ENCODE results near the gene GPBAR1.
A peak's percentile ranks its signal among the peaks of the same experiment; 100 is the strongest.

The GPBAR1 gene

GRCh38 chr2:218284106-218284811, 23.4 kb downstream of the GPBAR1 start:
- no peaks in the 10 kb centered on the region for H3K27me3 ChIP-seq (ENCODE audit: control insufficient read depth, insufficient read depth, low read length)
- H3K4me1 ChIP-seq (ENCODE audit: control insufficient read depth, insufficient read depth, low read length), result peaks cover 82% of the 10 kb centered on the region
- H3K36me3 ChIP-seq (ENCODE audit: control insufficient read depth, insufficient read depth, low read length), result peaks cover 45% of the 10 kb centered on the region
- H3K4me3 ChIP-seq (ENCODE audit: low read length), result no peak overlapping the region
- H3K9me3 ChIP-seq (ENCODE audit: control insufficient read depth, low read length), result no peaks in the 10 kb centered on the region
- peak overlapping the region; percentile 19 for H3K9ac ChIP-seq (ENCODE audit: low read length)

DNA sequence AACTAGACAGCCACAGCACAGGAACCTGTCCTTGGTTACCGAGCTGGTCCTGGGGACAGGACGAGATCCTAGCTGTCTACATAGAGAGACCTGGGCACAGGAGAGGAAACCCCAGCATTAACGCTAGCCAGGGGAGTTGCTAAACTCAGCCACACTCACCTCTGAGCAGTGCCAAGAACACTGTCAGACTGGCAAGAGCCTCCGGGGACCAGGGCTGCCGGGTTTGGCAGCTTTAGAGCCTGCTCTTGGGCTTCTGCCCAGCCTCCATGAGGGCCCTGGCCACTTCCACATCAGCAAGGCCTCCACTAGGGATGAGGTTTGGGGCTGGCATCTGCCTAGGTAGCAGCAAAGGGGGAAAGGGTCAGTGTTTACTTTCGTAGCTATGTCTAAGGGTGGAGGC, 24.8 kb downstream of the GPBAR1 start:
- Histone ChIP-seq H3K36me3 (ENCODE audit: control insufficient read depth, insufficient read depth, low read length) (peaks cover 33% of the 10 kb centered on the region), H3K4me3 (ENCODE audit: low read length) (peak overlapping the region; percentile 9), H3K4me1 (ENCODE audit: control insufficient read depth, insufficient read depth, low read length) (peaks cover 89% of the 10 kb centered on the region), H3K27me3 (ENCODE audit: control insufficient read depth, insufficient read depth, low read length) (no peaks in the 10 kb centered on the region), H3K9ac (ENCODE audit: low read length) (peak overlapping the region; percentile 84), H3K9me3 (ENCODE audit: control insufficient read depth, low read length) (no peaks in the 10 kb centered on the region)

GRCh38 chr2:218286570-218287459, 26.0 kb downstream of the GPBAR1 start:
- Histone ChIP-seq H3K36me3 (ENCODE audit: control insufficient read depth, insufficient read depth, low read length) (peaks cover 28% of the 10 kb centered on the region), H3K9me3 (ENCODE audit: control insufficient read depth, low read length) (no peaks in the 10 kb centered on the region), H3K27me3 (ENCODE audit: control insufficient read depth, insufficient read depth, low read length) (no peaks in the 10 kb centered on the region), H3K9ac (ENCODE audit: low read length) (peak overlapping the region; percentile 84), H3K4me3 (ENCODE audit: low read length) (peak overlapping the region; percentile 33), H3K4me1 (ENCODE audit: control insufficient read depth, insufficient read depth, low read length) (peaks cover 91% of the 10 kb centered on the region)

DNA sequence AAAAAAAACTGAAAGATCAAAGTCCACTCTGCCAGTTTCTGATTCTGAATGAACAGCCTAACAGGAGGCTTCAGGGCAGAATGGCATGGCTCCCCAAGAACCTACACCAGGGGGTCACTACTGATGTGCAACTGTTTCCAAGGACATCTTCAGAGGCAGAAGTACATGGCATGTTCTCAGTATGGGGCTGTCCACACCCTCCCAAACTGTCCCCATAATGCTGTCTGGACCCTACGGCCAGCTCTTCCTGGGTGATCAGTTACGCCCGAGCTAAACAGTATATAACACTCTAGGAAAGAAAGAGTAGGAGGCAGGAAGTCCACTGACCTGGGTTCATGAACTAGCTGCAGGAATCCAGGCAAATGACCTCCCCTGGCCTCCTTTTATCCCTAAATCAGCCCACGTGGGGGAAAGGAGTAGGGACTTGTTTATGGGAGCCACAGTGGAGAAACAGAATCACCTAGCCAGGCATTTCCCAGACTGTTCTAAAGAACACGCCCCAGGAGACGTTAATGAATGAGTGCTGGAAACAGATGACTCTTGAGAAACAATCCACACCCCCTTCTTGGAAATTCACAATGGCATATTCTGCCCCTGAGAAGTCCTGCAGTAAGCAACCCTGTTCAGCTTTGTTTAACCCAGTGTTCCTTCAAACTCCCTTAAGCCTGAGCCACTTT, 29.0 kb downstream of the GPBAR1 start:
- Histone ChIP-seq H3K27me3 (ENCODE audit: control insufficient read depth, insufficient read depth, low read length) (no peaks in the 10 kb centered on the region), H3K4me1 (ENCODE audit: control insufficient read depth, insufficient read depth, low read length) (peaks cover 85% of the 10 kb centered on the region), H3K36me3 (ENCODE audit: control insufficient read depth, insufficient read depth, low read length) (peaks cover 9% of the 10 kb centered on the region), H3K9me3 (ENCODE audit: control insufficient read depth, low read length) (no peaks in the 10 kb centered on the region), H3K9ac (ENCODE audit: low read length) (peak overlapping the region; percentile 99), H3K4me3 (ENCODE audit: low read length) (peak overlapping the region; percentile 93)

DNA sequence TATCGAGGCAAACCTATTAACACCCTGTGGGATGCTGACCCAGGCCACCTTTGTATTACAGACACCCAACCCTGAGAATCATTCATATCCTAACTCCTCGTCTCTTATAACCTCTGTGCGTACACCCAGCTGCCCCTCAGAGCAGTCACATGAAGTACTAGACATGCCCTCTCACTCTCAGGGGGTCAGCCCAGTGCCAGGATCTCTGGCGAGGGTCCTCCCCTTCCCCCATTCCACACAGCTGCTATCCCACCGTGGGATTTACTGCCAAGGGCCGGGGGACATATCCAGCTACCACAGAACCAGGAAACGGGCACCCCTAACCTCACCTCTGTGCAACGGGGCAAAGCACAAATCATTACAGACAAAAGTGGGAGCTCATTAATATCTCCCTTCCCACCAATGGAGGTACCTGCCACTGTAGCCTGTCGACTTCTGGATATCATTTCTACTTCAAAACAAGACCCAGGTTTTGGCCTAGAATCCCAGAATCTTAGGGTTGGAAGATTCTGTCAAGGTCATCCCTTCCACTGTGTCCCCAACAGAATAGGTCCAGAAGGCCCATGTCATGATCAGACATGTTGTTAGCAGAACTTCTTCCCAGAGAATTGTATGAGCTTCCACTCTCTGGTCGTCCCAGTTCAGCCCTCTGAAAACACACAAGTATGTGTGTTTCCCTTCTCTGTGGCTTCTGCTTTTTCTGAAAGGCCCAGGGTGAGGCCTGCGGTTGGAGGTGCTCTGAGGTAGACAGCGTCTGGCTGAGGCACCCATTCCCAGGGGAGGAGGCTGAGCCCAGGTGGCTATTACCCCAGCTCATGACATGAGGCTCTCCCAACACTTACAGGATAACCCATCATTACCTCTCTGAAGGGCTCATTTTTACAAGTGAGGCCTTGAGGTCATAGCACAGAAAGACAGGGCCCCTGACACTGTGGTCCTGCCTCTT, 29.8 kb downstream of the GPBAR1 start:
- peaks cover 85% of the 10 kb centered on the region for H3K4me1 ChIP-seq (ENCODE audit: control insufficient read depth, insufficient read depth, low read length)

DNA sequence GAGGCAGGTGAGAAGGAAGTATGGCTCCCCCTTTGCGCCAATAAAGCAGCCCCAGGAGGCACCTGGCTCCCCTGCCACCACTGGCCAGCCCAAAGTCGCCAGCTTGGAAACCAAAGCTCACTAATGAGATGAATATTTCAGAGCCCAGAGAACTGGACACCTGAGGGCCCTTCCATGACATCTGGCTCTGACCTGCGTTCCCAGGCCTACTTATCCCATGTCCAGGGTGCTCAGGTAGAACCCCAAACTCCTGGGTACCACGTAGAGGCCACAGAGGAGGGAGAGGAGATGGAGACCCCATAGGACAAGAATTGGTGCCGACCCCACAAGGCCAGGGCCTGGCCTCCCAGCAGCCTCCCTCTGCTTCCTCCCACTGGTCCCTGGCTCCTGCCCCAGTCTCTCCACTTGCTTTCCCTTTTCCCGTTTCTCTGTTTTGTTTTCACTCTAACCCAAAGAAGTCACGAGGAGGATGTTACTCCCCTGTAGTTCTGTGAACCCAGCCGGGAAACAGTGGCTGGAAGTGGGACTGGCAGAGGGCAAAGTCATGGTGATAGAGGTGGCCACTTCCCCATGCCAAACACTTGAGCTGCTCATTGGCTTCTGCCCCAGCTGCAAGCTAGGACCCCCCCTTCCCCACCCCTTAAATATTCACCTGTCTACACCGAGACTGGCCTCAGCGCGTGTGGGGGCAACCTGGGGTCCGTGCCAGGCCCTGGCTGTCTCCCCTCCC, 30.7 kb downstream of the GPBAR1 start:
- no peaks in the 10 kb centered on the region for H3K27me3 ChIP-seq (ENCODE audit: control insufficient read depth, insufficient read depth, low read length)
- peak overlapping the region; percentile 99 for H3K9ac ChIP-seq (ENCODE audit: low read length)
- peaks cover 85% of the 10 kb centered on the region for H3K4me1 ChIP-seq (ENCODE audit: control insufficient read depth, insufficient read depth, low read length)
- peak overlapping the region; percentile 93 for H3K4me3 ChIP-seq (ENCODE audit: low read length)
- H3K36me3 ChIP-seq (ENCODE audit: control insufficient read depth, insufficient read depth, low read length), result no peaks in the 10 kb centered on the region
- no peaks in the 10 kb centered on the region for H3K9me3 ChIP-seq (ENCODE audit: control insufficient read depth, low read length)

More for the DNA sequence above, 29.8 kb downstream of the GPBAR1 start:
- Histone ChIP-seq H3K36me3 (ENCODE audit: control insufficient read depth, insufficient read depth, low read length) (peaks cover 5% of the 10 kb centered on the region), H3K9me3 (ENCODE audit: control insufficient read depth, low read length) (no peaks in the 10 kb centered on the region), H3K9ac (ENCODE audit: low read length) (peak overlapping the region; percentile 99), H3K4me3 (ENCODE audit: low read length) (peak overlapping the region; percentile 93), H3K27me3 (ENCODE audit: control insufficient read depth, insufficient read depth, low read length) (no peaks in the 10 kb centered on the region)

GRCh38 chr2:218292048-218293014, 31.5 kb downstream of the GPBAR1 start, which contains the start of gene TMBIM1:
Gene TMBIM1 (minus strand): TSS chr2:218292503. CDS start chr2:218282141, 10,362 bp downstream.
- H3K9ac ChIP-seq (ENCODE audit: low read length), result peak within 1 kb of the TSS; percentile 99
- H3K36me3 ChIP-seq (ENCODE audit: control insufficient read depth, insufficient read depth, low read length), result no peaks in the 10 kb centered on the region
- H3K9me3 ChIP-seq (ENCODE audit: control insufficient read depth, low read length), result no peaks in the 10 kb centered on the region
- H3K4me3 ChIP-seq (ENCODE audit: low read length), result peak within 1 kb of the TSS; percentile 93
- no peaks in the 10 kb centered on the region for H3K27me3 ChIP-seq (ENCODE audit: control insufficient read depth, insufficient read depth, low read length)
- H3K4me1 ChIP-seq (ENCODE audit: control insufficient read depth, insufficient read depth, low read length), result peaks cover 85% of the 10 kb centered on the region

DNA sequence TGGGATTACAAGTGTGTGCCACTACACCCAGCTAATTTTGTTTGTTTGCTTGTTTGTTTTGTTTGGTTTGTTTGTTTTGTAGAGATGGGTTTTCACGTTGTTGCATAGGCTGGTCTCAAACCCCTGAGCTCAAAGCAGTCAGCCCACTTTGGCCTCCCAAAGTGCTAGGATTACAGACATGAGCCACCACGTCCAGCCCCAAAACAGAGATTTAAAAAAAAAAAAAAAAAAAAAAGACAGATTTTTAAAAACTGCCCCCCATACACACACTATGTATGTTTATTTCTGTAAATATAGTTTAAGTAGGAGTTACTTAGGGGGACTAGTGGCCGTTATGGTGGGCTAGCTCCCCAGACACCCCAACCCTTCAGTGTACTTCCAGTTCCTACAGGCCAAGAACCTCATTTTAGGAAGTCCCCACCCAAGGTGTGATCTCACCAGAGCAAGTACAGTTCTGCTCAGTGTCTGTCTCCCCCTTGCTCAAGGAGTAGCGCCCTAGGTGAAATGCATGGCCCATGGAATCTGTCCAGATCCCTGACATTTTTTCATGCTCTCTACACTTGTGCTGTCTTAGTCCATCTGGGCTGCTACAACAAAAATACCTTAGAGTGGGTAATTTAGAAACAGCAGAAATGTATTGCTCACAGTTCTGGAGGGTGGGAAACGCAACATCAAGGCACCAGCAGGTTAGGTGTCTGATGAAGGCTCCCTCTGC, 33.1 kb downstream of the GPBAR1 start:
- Histone ChIP-seq H3K4me3 (ENCODE audit: low read length) (no peak overlapping the region), H3K27me3 (ENCODE audit: control insufficient read depth, insufficient read depth, low read length) (no peaks in the 10 kb centered on the region), H3K9ac (ENCODE audit: low read length) (peak overlapping the region; percentile 99), H3K9me3 (ENCODE audit: control insufficient read depth, low read length) (no peaks in the 10 kb centered on the region), H3K36me3 (ENCODE audit: control insufficient read depth, insufficient read depth, low read length) (no peaks in the 10 kb centered on the region), H3K4me1 (ENCODE audit: control insufficient read depth, insufficient read depth, low read length) (peaks cover 85% of the 10 kb centered on the region)

GRCh38 chr2:218294430-218295022, 33.7 kb downstream of the GPBAR1 start:
- H3K4me1 ChIP-seq (ENCODE audit: control insufficient read depth, insufficient read depth, low read length), result peaks cover 80% of the 10 kb centered on the region
- H3K9me3 ChIP-seq (ENCODE audit: control insufficient read depth, low read length), result no peaks in the 10 kb centered on the region
- no peak overlapping the region for H3K4me3 ChIP-seq (ENCODE audit: low read length)
- no peaks in the 10 kb centered on the region for H3K27me3 ChIP-seq (ENCODE audit: control insufficient read depth, insufficient read depth, low read length)
- H3K9ac ChIP-seq (ENCODE audit: low read length), result peak overlapping the region; percentile 99
- no peaks in the 10 kb centered on the region for H3K36me3 ChIP-seq (ENCODE audit: control insufficient read depth, insufficient read depth, low read length)

Data from mucosa of stomach (tissue), 1 donor.